ENCODE data around the gene ENAH. TPM values are rescaled to one million over a fixed set of nuclear protein-coding genes. Genes with fewer than 3 reads are reported as not detected.

Gene ENAH
- polyA plus RNA-seq, 1 donor (not counting 4 experiments of a cell fraction or from before 2014, with no cell fraction given): 61.0 TPM

DNA sequence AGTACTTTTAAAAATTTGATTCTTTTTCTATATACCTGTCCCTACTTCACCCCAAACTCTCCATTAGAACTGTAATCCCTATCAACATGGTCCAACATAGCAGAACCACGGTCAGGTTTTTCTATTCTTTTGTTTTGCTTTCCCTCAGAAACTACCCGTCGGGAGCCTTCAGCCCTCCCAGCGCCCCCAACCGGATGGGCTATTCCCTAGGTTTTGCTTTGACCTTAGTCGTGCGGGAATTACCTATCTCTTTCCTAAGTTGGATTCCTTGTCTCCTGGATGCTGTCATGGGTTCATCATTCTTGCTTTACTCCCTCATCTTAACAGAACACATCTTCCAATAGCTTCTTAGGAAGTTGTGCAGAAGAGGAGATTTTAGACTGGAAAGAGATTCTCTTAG, 127.5 kb downstream of the ENAH start:
- Histone ChIP-seq H3K27me3 (ENCODE audit: control insufficient read depth, extremely low read depth, insufficient read depth, low read length) (no peaks in the 10 kb centered on the region), H3K9me3 (ENCODE audit: control insufficient read depth, low read depth, low read length) (no peaks in the 10 kb centered on the region), H3K9ac (ENCODE audit: control insufficient read depth, extremely low read depth, insufficient read depth, low read length) (no peak overlapping the region), H4K20me1 (ENCODE audit: control insufficient read depth, extremely low read depth, insufficient read depth, low read length) (no peaks in the 10 kb centered on the region), H3K9me1 (ENCODE audit: control insufficient read depth, extremely low read depth, insufficient read depth, low read length) (no peaks in the 10 kb centered on the region), H3K79me2 (ENCODE audit: control insufficient read depth, insufficient read depth, low read length) (peaks cover 1% of the 10 kb centered on the region), H2AFZ (ENCODE audit: control insufficient read depth, low read length) (no peak overlapping the region), H3K4me3 (ENCODE audit: control insufficient read depth in 2 of 3, extremely low read depth in 1 of 3, insufficient read depth in 2 of 3, low read depth in 1 of 3, low read length in 3 of 3) (no peak overlapping the region), H3K36me3 (ENCODE audit: control insufficient read depth in 2 of 2, extremely low read depth in 1 of 2, insufficient read depth in 2 of 2, low read length in 2 of 2) (peaks cover 0 to 5% of the 10 kb centered on the region in 2 experiments), H3K27ac (ENCODE audit: control insufficient read depth, insufficient read depth, low read length) (no peak overlapping the region), H3K4me2 (ENCODE audit: control insufficient read depth, extremely low read depth, insufficient read depth, low read depth, low read length) (no peak overlapping the region), H3K4me1 (ENCODE audit: control insufficient read depth, extremely low read depth, insufficient read depth, low read length) (no peaks in the 10 kb centered on the region)
- TF ChIP-seq EZH2 (IDR thresholded peaks at IDR 0.05; ENCODE audit: low read length): no peak
- dilution Hi-C loops (cut with MboI; ENCODE audit: extremely low pct_ligation_motif_present, low sequenced_read_pairs): no loop called here
- FAIRE-seq: no peak
- DNase-seq (ENCODE audit: low read depth, low spot score): no peak

DNA sequence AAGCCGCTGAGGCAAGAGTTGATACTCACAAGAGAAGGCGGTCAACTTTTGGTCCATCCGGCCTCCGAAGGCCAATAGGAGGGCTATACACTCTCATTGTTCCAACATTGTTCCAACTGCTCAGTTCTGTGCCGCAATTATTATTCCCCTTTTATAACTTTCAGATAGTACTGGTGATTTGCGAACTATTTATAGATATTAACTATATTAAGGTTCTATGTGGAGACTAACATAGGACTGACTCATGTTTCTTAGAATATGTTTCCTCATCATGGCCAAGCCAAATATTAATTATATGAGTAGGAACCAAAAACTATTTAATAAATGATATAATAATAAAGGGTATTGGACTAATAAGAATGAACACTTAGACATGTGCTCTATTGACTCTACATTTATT, 128.4 kb downstream of the ENAH start:
- H3K4me1 ChIP-seq (ENCODE audit: control insufficient read depth, extremely low read depth, insufficient read depth, low read length): no peaks in the 10 kb centered on the region
- no peaks in the 10 kb centered on the region for H3K9me3 ChIP-seq (ENCODE audit: control insufficient read depth, low read depth, low read length)
- no peaks in the 10 kb centered on the region for H3K9me1 ChIP-seq (ENCODE audit: control insufficient read depth, extremely low read depth, insufficient read depth, low read length)
- peaks cover 0 to 2% of the 10 kb centered on the region in 2 experiments for H3K36me3 ChIP-seq (ENCODE audit: control insufficient read depth in 2 of 2, extremely low read depth in 1 of 2, insufficient read depth in 2 of 2, low read length in 2 of 2)
- DNase-seq (ENCODE audit: low read depth, low spot score): no peak
- no peak overlapping the region for H3K4me3 ChIP-seq (ENCODE audit: control insufficient read depth in 2 of 3, extremely low read depth in 1 of 3, insufficient read depth in 2 of 3, low read depth in 1 of 3, low read length in 3 of 3)
- H3K27me3 ChIP-seq (ENCODE audit: control insufficient read depth, extremely low read depth, insufficient read depth, low read length): no peaks in the 10 kb centered on the region
- no peak overlapping the region for H3K9ac ChIP-seq (ENCODE audit: control insufficient read depth, extremely low read depth, insufficient read depth, low read length)
- no peak overlapping the region for H3K4me2 ChIP-seq (ENCODE audit: control insufficient read depth, extremely low read depth, insufficient read depth, low read depth, low read length)
- FAIRE-seq: no peak
- dilution Hi-C loops (cut with MboI; ENCODE audit: extremely low pct_ligation_motif_present, low sequenced_read_pairs): no loop called here
- no peak overlapping the region for H3K27ac ChIP-seq (ENCODE audit: control insufficient read depth, insufficient read depth, low read length)
- TF ChIP-seq EZH2 (IDR thresholded peaks at IDR 0.05; ENCODE audit: low read length): no peak
- TF ChIP-seq, protein P1, sequence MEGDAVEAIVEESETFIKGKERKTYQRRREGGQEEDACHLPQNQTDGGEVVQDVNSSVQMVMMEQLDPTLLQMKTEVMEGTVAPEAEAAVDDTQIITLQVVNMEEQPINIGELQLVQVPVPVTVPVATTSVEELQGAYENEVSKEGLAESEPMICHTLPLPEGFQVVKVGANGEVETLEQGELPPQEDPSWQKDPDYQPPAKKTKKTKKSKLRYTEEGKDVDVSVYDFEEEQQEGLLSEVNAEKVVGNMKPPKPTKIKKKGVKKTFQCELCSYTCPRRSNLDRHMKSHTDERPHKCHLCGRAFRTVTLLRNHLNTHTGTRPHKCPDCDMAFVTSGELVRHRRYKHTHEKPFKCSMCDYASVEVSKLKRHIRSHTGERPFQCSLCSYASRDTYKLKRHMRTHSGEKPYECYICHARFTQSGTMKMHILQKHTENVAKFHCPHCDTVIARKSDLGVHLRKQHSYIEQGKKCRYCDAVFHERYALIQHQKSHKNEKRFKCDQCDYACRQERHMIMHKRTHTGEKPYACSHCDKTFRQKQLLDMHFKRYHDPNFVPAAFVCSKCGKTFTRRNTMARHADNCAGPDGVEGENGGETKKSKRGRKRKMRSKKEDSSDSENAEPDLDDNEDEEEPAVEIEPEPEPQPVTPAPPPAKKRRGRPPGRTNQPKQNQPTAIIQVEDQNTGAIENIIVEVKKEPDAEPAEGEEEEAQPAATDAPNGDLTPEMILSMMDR (optimal IDR thresholded peaks at IDR 0.05 in 1 of 3, IDR thresholded peaks at IDR 0.05 in 1 of 3, conservative IDR thresholded peaks at IDR 0.05 in 1 of 3; ENCODE audit: extremely low read depth in 1 of 3, insufficient read depth in 2 of 3, low read length in 3 of 3): no peak
- H4K20me1 ChIP-seq (ENCODE audit: control insufficient read depth, extremely low read depth, insufficient read depth, low read length): no peaks in the 10 kb centered on the region
- H3K79me2 ChIP-seq (ENCODE audit: control insufficient read depth, insufficient read depth, low read length): peaks cover 2% of the 10 kb centered on the region
- H2AFZ ChIP-seq (ENCODE audit: control insufficient read depth, low read length): no peak overlapping the region

DNA sequence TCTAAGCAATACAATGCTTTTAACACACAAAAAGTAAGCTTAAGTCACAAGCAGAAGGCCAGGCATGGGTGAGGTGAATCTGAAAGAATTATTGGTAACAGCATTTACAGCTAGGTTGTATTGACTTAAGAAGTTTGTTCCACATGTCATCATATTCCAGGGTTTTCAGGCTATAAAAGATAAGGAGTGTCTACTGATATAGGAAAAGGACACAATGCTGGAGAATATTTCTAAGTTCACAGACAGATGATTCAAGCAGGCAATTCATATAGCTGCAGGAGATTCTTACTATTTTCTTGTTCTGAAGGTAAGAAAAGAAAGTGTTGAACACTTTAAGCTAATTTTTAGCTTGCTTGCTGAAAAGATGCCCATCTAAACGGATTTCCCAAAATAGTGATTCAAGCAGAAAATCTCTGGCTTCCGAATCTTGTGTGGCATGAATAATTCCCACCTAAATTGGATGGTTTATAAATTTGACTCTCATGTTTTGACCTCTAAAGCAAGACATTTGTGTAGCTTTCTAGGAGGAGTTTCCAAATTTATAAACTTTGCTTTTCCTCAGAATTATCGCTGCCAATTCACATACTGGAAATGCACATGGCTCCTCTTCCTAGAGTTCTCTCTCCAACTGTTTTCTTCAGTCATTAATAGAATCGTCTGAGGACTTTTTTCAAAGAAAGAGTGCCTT, 129.5 kb downstream of the ENAH start:
- H2AFZ ChIP-seq (ENCODE audit: control insufficient read depth, low read length): no peak overlapping the region
- no peaks in the 10 kb centered on the region for H3K4me1 ChIP-seq (ENCODE audit: control insufficient read depth, extremely low read depth, insufficient read depth, low read length)
- H3K9ac ChIP-seq (ENCODE audit: control insufficient read depth, extremely low read depth, insufficient read depth, low read length): no peak overlapping the region
- no peak overlapping the region for H3K4me3 ChIP-seq (ENCODE audit: control insufficient read depth in 2 of 3, extremely low read depth in 1 of 3, insufficient read depth in 2 of 3, low read depth in 1 of 3, low read length in 3 of 3)
- FAIRE-seq (no peak), DNase-seq (ENCODE audit: low read depth, low spot score) (no peak)
- peaks cover 2% of the 10 kb centered on the region for H3K79me2 ChIP-seq (ENCODE audit: control insufficient read depth, insufficient read depth, low read length)
- H3K9me1 ChIP-seq (ENCODE audit: control insufficient read depth, extremely low read depth, insufficient read depth, low read length): no peaks in the 10 kb centered on the region
- H3K36me3 ChIP-seq (ENCODE audit: control insufficient read depth in 2 of 2, extremely low read depth in 1 of 2, insufficient read depth in 2 of 2, low read length in 2 of 2): peaks cover 0 to 1% of the 10 kb centered on the region in 2 experiments
- dilution Hi-C loops (cut with MboI; ENCODE audit: extremely low pct_ligation_motif_present, low sequenced_read_pairs): no loop called here
- H3K27me3 ChIP-seq (ENCODE audit: control insufficient read depth, extremely low read depth, insufficient read depth, low read length): no peaks in the 10 kb centered on the region
- H4K20me1 ChIP-seq (ENCODE audit: control insufficient read depth, extremely low read depth, insufficient read depth, low read length): no peaks in the 10 kb centered on the region
- H3K9me3 ChIP-seq (ENCODE audit: control insufficient read depth, low read depth, low read length): no peaks in the 10 kb centered on the region
- no peak overlapping the region for H3K27ac ChIP-seq (ENCODE audit: control insufficient read depth, insufficient read depth, low read length)
- H3K4me2 ChIP-seq (ENCODE audit: control insufficient read depth, extremely low read depth, insufficient read depth, low read depth, low read length): no peak overlapping the region
- no peak for TF ChIP-seq EZH2 (IDR thresholded peaks at IDR 0.05; ENCODE audit: low read length)
- TF ChIP-seq, protein P1 (optimal IDR thresholded peaks at IDR 0.05 in 1 of 3, IDR thresholded peaks at IDR 0.05 in 1 of 3, conservative IDR thresholded peaks at IDR 0.05 in 1 of 3; ENCODE audit: extremely low read depth in 1 of 3, insufficient read depth in 2 of 3, low read length in 3 of 3): no peak
